Mesendoderm (in vitro differentiated cells): ENCODE data around the gene ACTR10.

Experiments
- DNase-seq: peaks from one replicate; pipeline ENCODE4 v3.0.0; 2013
- H2AK5ac ChIP-seq: 2 replicates; pipeline ENCODE4 v1.6.1; 2013; ENCODE audit warnings: low read length, inconsistent platforms
- H2BK120ac ChIP-seq: 2 replicates; pipeline ENCODE4 v1.6.1; 2013; ENCODE audit warnings: low read depth, mild to moderate bottlenecking, low read length, moderate library complexity, mixed read lengths
- H2BK15ac ChIP-seq: replicated peaks from 2 replicates; pipeline ENCODE4 v1.6.1; 2013; ENCODE audit warnings: low read depth, mild to moderate bottlenecking, moderate library complexity
- H2BK5ac ChIP-seq: 2 replicates; pipeline ENCODE4 v1.6.1; 2013; ENCODE audit warnings: low read length, inconsistent platforms
- H3K18ac ChIP-seq: 2 replicates; pipeline ENCODE4 v1.6.1; 2013; ENCODE audit warnings: mild to moderate bottlenecking, low read length, mixed read lengths
- H3K23ac ChIP-seq: one replicate; pipeline ENCODE4 v1.6.1; 2013; ENCODE audit warnings: low read length
- H3K27ac ChIP-seq: 2 replicates; pipeline ENCODE4 v1.5.1; 2013; ENCODE audit warnings: low read depth, mild to moderate bottlenecking, inconsistent platforms, low read length, moderate library complexity
- H3K27me3 ChIP-seq: 2 replicates; pipeline ENCODE4 v1.6.1; 2013; ENCODE audit warnings: low read length, control low read depth, mild to moderate bottlenecking, inconsistent platforms; ENCODE audit not compliant: insufficient read depth, poor library complexity
- H3K36me3 ChIP-seq: 2 replicates; pipeline ENCODE4 v1.6.1; 2013; ENCODE audit warnings: low read length, inconsistent platforms; ENCODE audit not compliant: control insufficient read depth, insufficient read depth
- H3K4ac ChIP-seq: one replicate; pipeline ENCODE4 v1.6.1; 2013; ENCODE audit warnings: low read depth, mild to moderate bottlenecking, low read length, moderate library complexity
- H3K4me1 ChIP-seq: 2 replicates; pipeline ENCODE4 v1.6.1; 2013; ENCODE audit warnings: low read depth, low read length, inconsistent platforms; ENCODE audit not compliant: control insufficient read depth
- H3K4me2 ChIP-seq: 2 replicates; pipeline ENCODE4 v1.6.1; 2013; ENCODE audit warnings: low read length
- H3K4me3 ChIP-seq: 2 replicates; pipeline ENCODE4 v1.5.1; 2013; ENCODE audit warnings: mild to moderate bottlenecking, low read length
- H3K56ac ChIP-seq: one replicate; pipeline ENCODE4 v1.6.1; 2013; ENCODE audit warnings: low read length
- H3K79me1 ChIP-seq: 2 replicates; pipeline ENCODE4 v1.6.1; 2013; ENCODE audit warnings: low read length, inconsistent platforms
- H3K79me2 ChIP-seq: 2 replicates; pipeline ENCODE4 v1.6.1; 2013; ENCODE audit warnings: mild to moderate bottlenecking, low read length; ENCODE audit not compliant: control insufficient read depth, insufficient read depth
- H3K9ac ChIP-seq: 2 replicates; pipeline ENCODE4 v1.6.1; 2013; ENCODE audit warnings: low read length, inconsistent platforms
- H4K5ac ChIP-seq: one replicate; pipeline ENCODE4 v1.6.1; 2013; ENCODE audit warnings: low read length
- H4K8ac ChIP-seq: one replicate; pipeline ENCODE4 v1.6.1; 2013; ENCODE audit warnings: low read depth, mild to moderate bottlenecking, control low read depth, low read length, moderate library complexity
- WGBS: extraction: QIAGEN DNeasy Blood & Tissue Kit; methylation state at CpG from one replicate; pipeline ENCODE4 v1.1.7; 2013; ENCODE audit warnings: low lambda C conversion rate, missing lambda C conversion rate; ENCODE audit not compliant: insufficient coverage; ENCODE audit errors: extremely low coverage; 5-methylcytosine and 5-hydroxymethylcytosine counted together

Gene ACTR10

GRCh38 chr14:58280954-58281787 is 81.2 kb downstream of the ACTR10 start:
- Histone ChIP-seq H2BK5ac (no peak overlapping the region), H3K27me3 (no peaks in the 10 kb centered on the region), H3K4me2 (no peak overlapping the region), H2BK15ac (no peak overlapping the region), H2BK120ac (no peak overlapping the region), H4K8ac (no peak overlapping the region), H3K4me3 (no peak overlapping the region), H3K79me1 (no peaks in the 10 kb centered on the region), H3K23ac (no peak overlapping the region), H3K4me1 (no peaks in the 10 kb centered on the region), H3K9ac (no peak overlapping the region), H3K18ac (no peak overlapping the region), H3K79me2 (no peaks in the 10 kb centered on the region), H2AK5ac (no peak overlapping the region), H4K5ac (no peak overlapping the region), H3K36me3 (peaks cover 2% of the 10 kb centered on the region), H3K56ac (no peak overlapping the region), H3K27ac (no peak overlapping the region), H3K4ac (no peak overlapping the region)
- WGBS, result no CpG with 5 or more reads among the region's 4 CpGs
- no peak for DNase-seq

- no peak overlapping the region for H3K4me2 ChIP-seq
- no peak overlapping the region for H2BK120ac ChIP-seq
- no peak overlapping the region for H3K23ac ChIP-seq
- peaks cover 2% of the 10 kb centered on the region for H3K36me3 ChIP-seq
- no peak overlapping the region for H2BK15ac ChIP-seq
- no peak for DNase-seq
- no CpG with 5 or more reads among the region's 3 CpGs for WGBS
- H2AK5ac ChIP-seq, result no peak overlapping the region
- H3K27ac ChIP-seq, result no peak overlapping the region
- H4K8ac ChIP-seq, result no peak overlapping the region
- H3K56ac ChIP-seq, result no peak overlapping the region
- H3K27me3 ChIP-seq, result no peaks in the 10 kb centered on the region
- no peak overlapping the region for H4K5ac ChIP-seq
- H3K9ac ChIP-seq, result no peak overlapping the region
- H3K4me1 ChIP-seq, result no peaks in the 10 kb centered on the region
- H3K79me1 ChIP-seq, result no peaks in the 10 kb centered on the region
- H3K4me3 ChIP-seq, result no peak overlapping the region
- H2BK5ac ChIP-seq, result no peak overlapping the region
- H3K18ac ChIP-seq, result no peak overlapping the region
- no peaks in the 10 kb centered on the region for H3K79me2 ChIP-seq
- H3K4ac ChIP-seq, result no peak overlapping the region
These were observed 82.0 kb downstream of the ACTR10 start for GRCh38 chr14:58281969-58282368.

- no peak overlapping the region for H2BK120ac ChIP-seq
- no peak overlapping the region for H3K4ac ChIP-seq
- no peak overlapping the region for H4K8ac ChIP-seq
- H3K23ac ChIP-seq, result no peak overlapping the region
- H2AK5ac ChIP-seq, result no peak overlapping the region
- no CpG with 5 or more reads among the region's 4 CpGs for WGBS
- no peak overlapping the region for H3K4me2 ChIP-seq
- H3K79me1 ChIP-seq, result peaks cover 5% of the 10 kb centered on the region
- no peak for DNase-seq
- peaks cover 6% of the 10 kb centered on the region for H3K79me2 ChIP-seq
- no peak overlapping the region for H2BK5ac ChIP-seq
- no peaks in the 10 kb centered on the region for H3K27me3 ChIP-seq
- peaks cover 2% of the 10 kb centered on the region for H3K36me3 ChIP-seq
- no peak overlapping the region for H3K4me3 ChIP-seq
- no peaks in the 10 kb centered on the region for H3K4me1 ChIP-seq
- H4K5ac ChIP-seq, result no peak overlapping the region
- no peak overlapping the region for H3K27ac ChIP-seq
- no peak overlapping the region for H3K9ac ChIP-seq
- H3K18ac ChIP-seq, result no peak overlapping the region
- H3K56ac ChIP-seq, result no peak overlapping the region
- no peak overlapping the region for H2BK15ac ChIP-seq
These were observed 83.1 kb downstream of the ACTR10 start for GRCh38 chr14:58282925-58283593.

DNA sequence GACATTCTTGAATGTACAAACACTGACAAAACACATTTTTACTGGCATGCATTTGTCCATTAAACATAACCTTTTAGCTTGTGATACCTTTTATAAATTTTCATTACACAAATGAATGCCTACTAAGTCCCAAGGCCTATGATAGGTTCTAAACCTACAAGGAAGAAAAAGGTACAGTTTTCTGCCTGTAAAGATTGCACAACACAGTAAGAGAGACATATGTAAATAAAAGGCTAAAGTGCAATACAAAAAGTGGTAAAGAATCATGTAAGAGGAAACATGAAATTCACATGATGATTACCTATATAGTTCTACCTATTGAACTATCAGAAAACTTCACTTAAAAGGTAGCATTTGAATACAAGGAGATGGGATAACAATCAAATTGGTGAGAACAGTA is 83.8 kb downstream of the ACTR10 start:
- Histone ChIP-seq H3K18ac (no peak overlapping the region), H3K4me3 (no peak overlapping the region), H2BK120ac (no peak overlapping the region), H2BK5ac (no peak overlapping the region), H2BK15ac (no peak overlapping the region), H3K4ac (no peak overlapping the region), H3K4me2 (no peak overlapping the region), H3K27ac (no peak overlapping the region), H4K5ac (no peak overlapping the region), H3K4me1 (no peaks in the 10 kb centered on the region), H3K36me3 (peaks cover 2% of the 10 kb centered on the region), H3K9ac (no peak overlapping the region), H4K8ac (no peak overlapping the region), H3K79me1 (peaks cover 8% of the 10 kb centered on the region), H2AK5ac (no peak overlapping the region), H3K27me3 (no peaks in the 10 kb centered on the region), H3K23ac (no peak overlapping the region), H3K79me2 (peaks cover 6% of the 10 kb centered on the region), H3K56ac (no peak overlapping the region)
- no peak for DNase-seq

- Histone ChIP-seq H3K36me3 (peaks cover 2% of the 10 kb centered on the region), H3K27me3 (no peaks in the 10 kb centered on the region), H4K8ac (no peak overlapping the region), H3K18ac (no peak overlapping the region), H2BK5ac (no peak overlapping the region), H3K4me2 (no peak overlapping the region), H3K4me3 (no peak overlapping the region), H3K79me1 (peaks cover 8% of the 10 kb centered on the region), H3K9ac (no peak overlapping the region), H2AK5ac (no peak overlapping the region), H3K4me1 (no peaks in the 10 kb centered on the region), H2BK120ac (no peak overlapping the region), H3K4ac (no peak overlapping the region), H3K27ac (no peak overlapping the region), H3K56ac (no peak overlapping the region), H2BK15ac (no peak overlapping the region), H3K23ac (no peak overlapping the region), H3K79me2 (peaks cover 8% of the 10 kb centered on the region), H4K5ac (no peak overlapping the region)
- DNase-seq, result no peak
- WGBS, result 100% methylated on average over 2 of the region's 4 CpGs
These were observed 85.2 kb downstream of the ACTR10 start for GRCh38 chr14:58285132-58285531.
